HG03103 (cell line): ENCODE data around the gene JMJD4.
"Not testable (repeated sequence)": the region's sequence is repeated elsewhere in the genome, so short reads cannot be mapped to it uniquely, and the experiment has no call there.

Source experiments
- ATAC-seq: cut with Tn5 transposase; IDR thresholded peaks from one replicate; pipeline ENCODE4 v1.9.1; 2021; ENCODE audit warnings: low read depth; ENCODE audit not compliant: unreplicated experiment

The JMJD4 gene

DNA sequence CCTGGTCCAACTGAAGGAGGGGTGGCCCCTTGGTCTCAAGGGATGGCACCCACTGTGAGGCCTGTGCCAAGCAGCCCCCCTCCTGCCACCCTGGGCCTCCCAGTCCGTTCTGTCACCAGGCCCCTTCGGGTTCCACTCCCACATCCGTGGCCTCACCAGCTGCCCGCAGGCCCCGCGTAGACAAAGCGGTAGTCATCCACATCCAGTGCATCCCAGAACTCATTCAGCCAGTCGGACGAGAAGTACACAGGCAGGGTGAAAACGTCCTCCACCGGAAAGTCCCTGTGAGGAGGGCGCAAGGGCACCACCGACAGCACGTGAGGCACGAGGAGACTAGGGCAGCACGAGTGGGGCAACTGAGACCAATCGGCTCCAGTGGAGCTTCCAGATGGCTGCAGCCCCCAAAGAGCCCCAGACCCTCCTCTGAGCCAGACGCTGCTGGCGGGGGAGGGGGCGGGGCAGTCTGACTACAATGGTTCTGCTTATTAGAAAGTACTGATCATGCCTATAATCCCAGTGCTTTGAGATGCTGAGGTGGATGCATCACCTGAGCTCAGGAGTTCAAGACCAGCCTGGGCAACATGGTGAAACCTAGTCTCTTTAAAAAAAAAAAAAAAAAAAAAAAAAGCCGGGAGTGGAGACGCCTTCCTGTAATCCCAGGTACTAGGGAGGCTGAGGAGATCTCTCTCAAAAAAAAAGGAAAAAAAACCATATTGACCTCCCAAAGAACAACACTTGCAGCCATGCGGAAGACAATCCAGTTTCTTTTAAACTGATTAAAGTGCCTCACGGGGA lies 1.2 kb downstream of the JMJD4 start:
- no peak for ATAC-seq

DNA sequence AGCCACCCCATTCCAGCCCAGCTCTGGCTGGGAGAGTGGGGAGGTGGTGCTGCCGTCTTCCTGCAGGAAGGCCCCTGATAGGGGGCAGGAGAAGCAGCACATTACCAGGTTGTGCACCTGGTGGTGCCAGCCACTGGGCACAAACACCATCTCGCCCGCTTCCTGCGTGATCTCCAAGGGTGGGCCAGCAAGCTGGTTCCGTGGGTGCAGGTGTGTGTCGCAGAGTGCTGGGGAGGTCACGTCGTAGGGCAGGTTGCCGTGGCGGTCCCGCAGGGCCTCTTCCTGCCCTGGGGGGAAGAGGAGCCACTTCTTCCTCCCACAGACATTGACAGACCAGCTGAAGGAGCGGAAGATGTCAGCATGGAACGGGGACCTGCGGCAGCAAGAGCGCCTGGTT lies 1.8 kb downstream of the JMJD4 start:
- no peak for ATAC-seq

DNA sequence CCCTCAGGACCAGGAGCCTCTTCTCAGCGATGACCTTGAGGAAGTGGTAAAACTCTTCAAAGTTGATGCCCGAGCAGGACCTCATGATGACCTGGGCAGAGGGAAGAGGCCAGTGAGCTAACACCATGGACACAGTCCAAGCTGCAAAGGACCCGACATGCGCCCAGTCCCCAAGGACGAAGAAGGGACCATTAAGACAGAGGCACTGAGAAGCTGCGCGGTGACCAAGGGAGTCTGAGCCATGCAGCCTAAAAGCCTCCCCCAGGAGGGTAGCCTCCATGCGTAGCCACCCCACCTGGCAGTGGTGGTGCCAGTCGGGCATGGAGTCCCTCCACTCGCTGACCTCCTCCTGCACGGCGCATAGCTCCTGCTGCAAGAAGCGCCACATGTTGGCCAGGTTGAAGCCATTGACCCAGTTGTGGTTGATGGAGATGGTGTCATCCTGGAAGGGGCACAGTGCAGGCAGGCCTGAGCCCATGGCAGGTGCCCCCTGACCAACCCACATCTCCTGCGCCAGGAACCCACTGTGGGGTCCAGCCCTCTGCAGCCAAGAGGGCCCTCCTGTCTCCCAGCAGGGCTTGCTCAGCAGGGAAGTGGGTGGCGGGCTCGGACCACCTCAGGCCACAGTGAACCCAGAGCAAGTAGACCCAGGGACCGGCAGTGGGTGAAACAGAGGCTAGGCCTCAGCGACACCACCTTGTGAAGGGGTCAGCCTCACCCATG lies 2.4 kb downstream of the JMJD4 start:
- ATAC-seq = no peak

DNA sequence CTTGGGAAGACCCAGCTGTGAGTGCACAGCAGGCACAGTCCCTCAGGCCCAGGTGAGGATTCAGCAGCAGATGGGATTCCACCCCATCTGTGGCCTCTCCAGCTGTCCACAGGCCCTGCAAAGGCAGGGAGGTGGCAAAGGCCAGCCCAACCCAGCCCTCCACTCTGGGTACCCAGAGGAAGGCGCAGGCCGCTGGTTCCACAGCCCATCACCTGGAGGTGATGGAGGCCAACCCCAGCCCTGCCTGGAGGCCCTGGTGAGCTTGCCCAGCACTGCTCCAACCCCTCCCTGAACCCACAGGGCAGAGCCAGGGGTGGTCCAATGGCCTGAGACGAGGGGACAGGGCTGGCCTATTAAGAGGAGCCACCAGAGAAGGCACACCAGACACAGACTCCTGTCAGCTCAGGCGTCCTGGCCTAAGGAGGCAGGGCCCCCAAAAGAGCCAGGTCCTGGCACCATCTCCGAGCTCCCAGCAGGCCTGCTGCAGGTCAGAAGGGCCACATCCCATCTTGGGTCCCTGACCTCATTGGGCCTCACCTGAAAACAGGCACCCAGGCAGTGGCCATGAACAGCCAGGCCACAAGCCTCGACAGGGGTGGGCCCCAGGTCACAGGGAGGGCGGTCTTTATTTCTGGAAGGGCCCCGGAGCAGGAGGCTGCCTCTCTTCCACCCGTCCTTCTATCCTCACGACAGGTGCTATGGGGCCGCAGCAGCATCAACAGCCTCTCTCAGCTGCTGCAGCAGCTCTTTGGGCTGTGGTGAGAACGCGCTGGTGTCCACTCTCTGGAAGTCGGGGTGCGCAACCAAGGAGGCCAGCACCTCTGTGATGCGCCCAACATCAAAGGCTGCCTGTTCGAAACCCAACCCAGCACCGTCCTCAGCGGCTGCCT lies 3.2 kb downstream of the JMJD4 start:
- no peak for ATAC-seq

DNA sequence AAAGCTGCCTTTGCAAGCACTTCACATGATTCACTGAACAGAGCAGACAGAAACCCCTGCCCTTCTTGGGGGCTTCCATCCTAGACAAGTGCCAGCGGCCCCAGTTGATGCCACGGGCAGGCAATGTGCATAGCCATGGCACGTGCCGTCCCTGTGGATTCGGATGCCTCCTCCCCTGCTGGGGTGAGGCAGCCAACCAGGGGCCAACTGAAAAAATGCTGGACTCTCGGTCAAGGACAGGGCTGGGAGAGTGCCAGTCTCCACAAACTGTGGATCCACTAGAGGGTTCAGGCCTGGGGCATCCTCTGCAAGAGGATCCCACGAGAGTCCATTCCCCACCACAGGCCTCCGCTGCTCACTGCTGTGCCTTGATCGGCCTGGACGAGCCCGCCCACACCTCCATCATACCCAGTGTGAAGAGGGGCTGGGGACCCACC lies 3.8 kb downstream of the JMJD4 start:
- ATAC-seq = no peak

DNA sequence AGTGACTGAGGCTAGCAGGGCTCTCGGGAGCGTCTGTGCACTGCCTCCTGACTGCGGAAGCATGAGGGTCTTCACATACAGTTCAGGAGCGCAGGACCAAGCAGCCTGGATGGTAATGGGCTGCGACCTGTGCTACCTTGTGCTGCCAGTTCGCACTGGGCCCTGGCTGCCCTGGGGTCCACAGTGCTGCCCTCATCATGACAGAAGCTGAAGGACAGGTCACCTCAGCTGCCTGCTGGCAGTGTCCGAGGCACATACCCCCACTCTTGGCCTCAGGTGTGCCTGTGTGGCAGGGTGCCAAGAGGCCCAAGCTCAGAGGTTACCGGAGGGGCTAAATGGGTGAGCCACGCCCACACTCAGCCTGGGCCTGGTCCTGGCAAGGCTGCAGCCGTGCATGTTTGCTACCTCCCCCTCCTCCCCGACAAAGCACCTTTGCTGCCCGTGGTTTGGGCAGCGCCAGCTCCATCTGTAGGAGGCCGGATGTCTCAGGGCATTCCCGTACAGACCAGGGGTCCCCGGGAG lies 4.4 kb downstream of the JMJD4 start:
- ATAC-seq = no peak

DNA sequence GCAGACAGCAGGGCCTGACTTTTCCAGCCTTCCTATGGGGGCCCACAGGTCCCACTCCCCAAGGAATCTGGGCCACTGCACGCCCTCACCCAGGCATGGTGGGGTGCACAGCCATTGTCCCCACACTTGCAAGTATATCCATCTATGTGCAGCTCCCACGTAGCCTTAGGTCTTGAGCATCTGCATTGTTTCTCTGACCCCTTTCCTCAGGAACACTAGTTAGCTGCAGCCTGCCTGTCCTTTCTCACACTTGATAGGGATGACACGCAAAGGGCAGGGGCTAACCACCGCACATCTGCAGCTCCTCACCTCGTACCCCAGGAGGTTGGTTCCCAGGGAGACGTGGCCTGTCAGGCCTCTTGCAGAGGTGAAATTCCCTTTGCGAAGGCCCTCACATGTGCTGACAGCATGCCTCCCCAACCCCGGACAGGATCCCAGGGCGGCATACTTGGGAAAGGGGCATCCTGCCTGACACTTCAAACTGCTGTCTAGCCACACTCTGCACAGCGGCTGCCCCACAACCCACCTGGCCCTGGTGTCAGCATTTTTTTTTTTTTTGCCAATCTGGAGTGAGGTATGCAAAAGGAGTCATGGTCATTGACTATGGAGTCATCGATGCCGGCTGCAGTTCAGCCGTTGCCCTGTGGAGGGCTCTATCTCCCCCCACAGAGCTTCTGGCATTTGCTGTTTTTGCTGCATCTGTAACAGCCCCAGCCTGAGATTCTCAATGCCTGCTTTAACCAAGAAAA lies 5.0 kb downstream of the JMJD4 start:
- no peak for ATAC-seq

DNA sequence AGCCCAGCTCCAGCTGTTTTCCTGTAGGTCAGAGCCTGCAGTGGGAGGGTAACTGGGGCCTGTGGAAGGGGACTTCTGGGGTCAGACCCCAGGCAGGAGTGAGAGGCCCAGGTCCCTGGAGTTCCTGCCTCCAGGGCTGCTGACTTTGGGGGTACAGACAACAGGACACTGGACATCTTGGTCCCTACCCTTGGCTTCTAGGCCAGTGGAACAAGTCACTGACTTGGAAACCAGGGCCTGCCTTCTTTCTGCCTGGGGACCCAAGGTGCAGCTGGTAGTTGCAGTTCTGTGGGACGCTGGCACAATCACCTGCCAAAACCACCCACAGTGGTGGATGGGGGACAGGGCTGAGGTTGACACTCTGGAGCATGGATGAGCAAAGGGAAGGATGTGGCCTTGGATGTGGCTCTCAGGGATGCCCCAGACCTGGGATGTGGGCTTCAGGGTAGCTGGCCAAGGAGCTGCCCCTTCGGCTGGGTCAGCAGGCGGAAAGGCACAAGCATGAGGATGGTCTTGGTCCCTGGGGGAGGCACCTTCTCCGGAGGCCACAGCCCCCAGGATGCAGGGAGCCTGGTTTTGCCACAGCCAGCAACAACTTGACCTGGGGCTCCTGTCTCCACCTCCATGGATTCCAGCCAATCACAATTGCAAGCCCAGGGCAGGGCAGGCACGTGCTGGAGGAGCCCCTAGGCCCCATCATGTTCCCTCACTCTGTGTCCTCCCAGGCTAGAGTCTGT lies 5.8 kb downstream of the JMJD4 start:
- no peak for ATAC-seq

DNA sequence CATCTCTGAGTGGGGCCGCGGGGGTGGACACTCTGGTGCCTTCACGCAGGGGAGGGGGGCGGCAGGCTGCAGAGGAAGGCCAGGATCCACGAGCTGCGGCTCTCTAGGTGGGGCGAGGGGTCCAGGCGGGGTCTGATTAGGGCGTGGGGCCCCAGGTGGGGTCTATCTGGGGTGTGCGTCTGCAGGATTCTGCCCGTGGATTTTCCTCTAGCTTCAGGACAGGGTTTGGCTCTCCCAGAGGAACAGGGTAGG lies 6.3 kb downstream of the JMJD4 start:
- ATAC-seq = no peak

DNA sequence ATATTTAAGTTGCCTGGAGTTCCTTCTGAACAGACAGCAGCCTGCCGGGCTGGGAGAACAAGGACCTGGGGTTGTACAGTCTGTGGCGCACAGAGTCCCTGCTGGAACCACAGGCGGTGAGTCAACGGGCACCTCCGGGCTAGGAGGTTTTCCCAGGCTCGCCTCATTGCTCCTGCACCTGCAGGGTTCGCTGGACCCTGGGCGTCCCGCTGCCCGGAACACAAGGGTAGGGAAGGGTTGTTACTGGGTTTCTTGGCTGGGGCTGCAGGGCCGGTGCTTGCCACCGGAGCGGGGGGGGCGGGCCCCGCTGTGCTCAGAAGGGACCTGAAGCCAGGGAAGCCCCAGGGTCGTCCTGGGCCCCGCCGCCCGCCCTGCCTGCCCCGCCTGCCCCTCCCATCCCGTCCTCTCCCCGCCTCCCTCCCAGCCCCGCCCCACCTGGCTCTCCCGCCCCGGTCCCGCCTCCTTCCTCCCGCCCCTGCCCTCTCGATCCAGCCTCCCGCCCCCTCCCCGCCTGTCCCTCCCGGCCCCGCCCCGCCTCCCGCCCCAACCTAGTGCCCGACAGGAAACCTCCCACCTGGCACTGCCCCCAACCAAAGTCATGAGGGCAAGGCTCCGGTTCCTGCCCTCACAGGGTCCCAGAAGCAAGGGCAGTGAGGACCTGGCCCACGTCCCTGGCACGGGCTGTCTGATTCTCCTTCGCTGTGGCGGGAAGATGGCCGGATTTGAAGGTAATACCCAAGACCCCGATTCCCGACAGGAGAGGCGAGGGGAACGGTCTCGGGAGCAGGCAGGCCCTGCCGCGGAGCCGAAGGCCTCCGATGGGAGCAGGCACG lies 6.8 kb downstream of the JMJD4 start:
- ATAC-seq = no peak

DNA sequence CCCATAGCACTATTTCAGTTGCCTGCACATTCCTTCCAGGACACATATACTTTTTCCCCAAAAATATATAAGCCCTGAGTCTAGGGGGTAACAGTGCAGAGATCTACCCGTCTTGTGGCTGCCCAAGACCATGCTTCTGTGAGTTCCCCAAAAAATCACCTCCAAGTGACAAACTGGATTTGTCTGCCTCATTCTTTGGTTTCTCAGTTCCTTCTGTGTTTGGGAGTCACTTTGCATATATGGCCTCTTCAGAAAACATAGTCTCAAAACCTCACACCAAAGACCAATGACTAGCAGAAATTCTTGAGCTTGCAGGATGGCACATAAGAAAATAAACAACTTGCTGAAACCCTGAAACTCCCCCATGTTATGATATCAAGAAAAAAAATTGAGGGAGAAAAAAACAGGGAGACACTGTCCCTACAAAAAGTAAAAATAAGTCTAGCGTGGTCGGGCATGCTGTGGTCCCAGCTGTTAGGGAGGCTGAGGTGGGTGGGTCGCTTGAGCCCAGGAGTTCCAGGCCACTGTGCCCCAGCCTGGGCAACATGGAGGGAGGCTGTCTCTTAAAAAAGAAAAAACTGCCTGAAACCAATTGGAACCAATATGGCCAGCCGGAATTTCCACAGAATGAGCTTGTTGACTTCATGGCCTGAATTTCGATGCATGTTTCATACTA lies 8.0 kb downstream of the JMJD4 start:
- ATAC-seq = no peak

DNA sequence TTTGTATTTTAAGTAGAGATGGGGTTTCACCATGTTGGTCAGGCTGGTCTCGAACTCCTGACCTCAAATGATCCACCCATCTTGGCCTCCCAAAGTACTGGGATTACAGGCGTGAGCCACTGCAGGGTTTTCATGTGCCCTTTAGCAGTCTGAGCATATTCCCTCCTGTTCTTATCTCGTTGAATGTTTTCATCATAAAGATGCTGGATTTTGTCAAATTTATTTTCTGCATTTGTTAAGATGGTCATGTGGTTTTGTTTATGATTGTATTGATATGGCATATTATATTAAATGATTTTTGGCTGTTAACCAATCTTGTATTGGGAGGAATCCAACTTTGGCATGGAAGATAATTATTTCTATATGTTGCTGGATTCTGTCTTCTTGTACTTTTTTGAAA lies 8.8 kb downstream of the JMJD4 start:
- ATAC-seq = no peak

DNA sequence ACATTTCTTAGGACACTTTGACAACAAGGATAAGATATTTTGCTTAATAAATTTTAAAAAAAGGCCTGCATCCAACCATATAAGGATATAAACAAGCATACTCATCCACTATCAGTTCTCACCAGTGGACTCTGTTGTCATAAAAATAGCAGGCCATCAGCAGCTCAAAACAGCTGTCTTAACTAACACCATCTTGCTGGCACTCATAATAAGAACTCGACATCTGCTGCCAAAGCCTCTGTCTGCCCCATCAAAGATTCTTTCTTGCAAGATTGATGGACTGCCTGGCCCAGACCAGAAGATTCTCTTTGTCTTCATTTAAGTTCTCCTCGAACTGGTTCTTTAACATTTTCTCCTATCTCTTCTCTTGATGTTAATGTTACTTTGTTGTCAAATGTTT lies 10.1 kb downstream of the JMJD4 start:
- ATAC-seq = no peak

DNA sequence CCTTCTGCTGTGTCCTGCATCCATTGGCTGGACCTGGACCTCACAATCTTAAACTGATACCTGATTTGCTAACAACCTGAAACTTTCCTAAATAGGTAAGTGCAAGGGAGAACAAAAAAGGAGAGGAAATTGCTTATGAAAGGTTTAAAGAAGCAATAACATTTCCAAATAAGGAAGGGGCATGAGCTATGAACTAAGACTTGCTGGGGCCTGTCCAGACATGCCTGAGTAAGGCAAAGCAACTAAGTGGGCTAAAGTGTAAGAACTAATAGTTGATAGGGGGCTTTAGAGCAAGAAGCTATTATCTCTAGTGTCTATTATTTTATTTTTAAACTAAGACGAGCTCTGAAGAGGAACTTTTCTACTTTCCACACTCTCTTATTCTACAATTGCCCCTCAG lies 11.6 kb downstream of the JMJD4 start:
- no peak for ATAC-seq

DNA sequence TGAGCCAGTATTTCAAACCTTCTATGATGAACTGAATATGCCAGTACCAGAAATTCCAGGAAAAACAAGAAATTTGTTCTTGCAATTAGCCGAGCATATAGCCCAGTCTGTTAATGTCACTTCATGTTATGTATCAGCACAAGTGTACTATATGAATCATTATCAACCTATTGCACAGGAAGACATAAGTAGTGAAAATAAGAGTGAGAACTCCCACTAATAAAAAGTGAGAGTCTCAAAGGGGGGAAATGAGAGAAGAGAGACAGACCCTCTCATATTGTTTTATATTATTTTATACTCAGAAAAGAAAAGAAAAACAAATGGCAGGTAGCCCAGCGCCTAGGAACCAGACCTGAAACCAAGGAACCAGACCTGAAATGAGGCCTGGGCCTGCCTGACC lies 16.2 kb downstream of the JMJD4 start:
- ATAC-seq = no peak

DNA sequence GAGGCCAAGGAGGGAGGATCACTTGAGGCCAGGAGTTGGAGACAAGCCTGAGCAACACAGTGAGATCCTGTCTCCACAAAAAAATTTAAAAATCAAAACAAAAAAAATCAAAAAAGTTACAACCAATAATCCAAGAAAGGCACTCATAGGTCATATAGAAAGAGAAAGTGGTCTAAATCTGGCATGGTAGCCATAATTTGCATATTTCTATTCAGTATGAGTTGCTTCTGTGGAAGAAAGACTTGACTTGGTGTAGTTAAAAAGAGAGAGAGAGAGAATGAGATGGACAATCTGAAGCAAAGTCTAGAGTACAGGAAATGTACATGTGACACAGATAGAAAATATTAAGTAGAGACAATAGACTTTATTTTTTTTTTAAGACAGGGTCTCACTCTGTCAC lies 22.5 kb downstream of the JMJD4 start:
- no peak for ATAC-seq

DNA sequence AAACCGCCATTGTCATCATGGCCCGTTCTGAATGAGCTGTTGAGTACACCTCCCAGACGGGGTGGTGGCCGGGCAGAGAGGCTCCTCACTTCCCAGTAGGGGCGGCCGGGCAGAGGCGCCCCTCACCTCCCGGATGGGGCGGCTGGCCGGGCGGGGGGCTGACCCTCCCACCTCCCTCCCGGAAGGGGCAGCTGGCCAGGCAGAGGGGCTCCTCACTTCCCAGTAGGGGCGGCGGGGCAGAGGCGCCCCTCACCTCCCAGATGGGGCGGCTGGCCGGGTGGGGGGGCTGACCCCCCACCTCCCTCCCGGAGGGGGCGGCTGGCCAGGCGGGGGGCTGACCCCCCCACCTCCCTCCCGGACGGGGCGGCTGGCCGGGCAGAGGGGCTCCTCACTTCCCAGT lies 24.6 kb downstream of the JMJD4 start:
- not testable (repeated sequence) for ATAC-seq

DNA sequence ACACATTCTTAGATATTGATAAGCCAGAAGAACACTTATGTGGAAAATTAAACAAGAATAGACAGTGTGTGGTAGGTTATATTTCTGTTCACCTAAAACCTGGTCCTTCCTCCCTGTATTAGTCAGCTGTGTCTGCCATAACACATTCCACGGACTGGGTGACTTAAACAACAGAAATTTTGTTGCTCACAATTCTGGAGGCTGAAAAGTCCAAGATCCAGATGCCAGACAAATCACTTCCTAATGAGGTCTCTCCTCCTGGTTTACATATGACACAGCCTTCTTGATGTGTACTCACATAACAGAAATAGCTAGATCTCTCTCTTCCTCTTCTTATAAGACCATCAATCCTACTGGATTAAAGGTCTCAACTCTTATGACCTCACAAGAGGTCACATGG lies 25.7 kb downstream of the JMJD4 start:
- no peak for ATAC-seq
